K562 (cell line): ENCODE measurements around the gene GLT8D2. TPM values are rescaled to one million over a fixed set of nuclear protein-coding genes. Genes with fewer than 3 reads are reported as not detected.

ENCODE experiments used
- BDP1 ChIP-seq: IDR thresholded peaks from 3 replicates; pipeline ENCODE4 v1.6.1; 2011; ENCODE audit not compliant: insufficient read length, insufficient read depth
- ELF2 ChIP-seq: fragments of 250-450 bp; sonication (Bioruptor Pico); IDR thresholded peaks from 2 replicates; pipeline ENCODE4 v1.5.0; 2021; ENCODE audit warnings: mild to moderate bottlenecking
- FOXA1 ChIP-seq: fragments of 450-650 bp; IDR thresholded peaks from 2 replicates; pipeline ENCODE4 v1.6.1; 2016; ENCODE audit warnings: mild to moderate bottlenecking, borderline replicate concordance
- JUN ChIP-seq, 2 experiments: sonication (generic) in 1 of 2; formaldehyde crosslinking in 1 of 2; IDR thresholded peaks; 2 replicates each; pipeline versions ENCODE4 v1.6.1 to v1.8.0; 2012 to 2022; ENCODE audit warnings: borderline replicate concordance in 2 of 2, mild to moderate bottlenecking in 2 of 2, improper control_type of control experiment in 1 of 2, low read depth in 1 of 2, low read length in 1 of 2, missing genetic modification reagents in 1 of 2
- MITF ChIP-seq: IDR thresholded peaks from 2 replicates; pipeline ENCODE4 v1.6.1; 2014; ENCODE audit warnings: antibody characterized with exemption
- PHB2 ChIP-seq: fragments of 450-650 bp; IDR thresholded peaks from 2 replicates; pipeline ENCODE4 v1.6.1; 2017; ENCODE audit warnings: low read depth
- RBM17 ChIP-seq: fragments of 200-400 bp; formaldehyde crosslinking; IDR thresholded peaks from 2 replicates; pipeline ENCODE4 v1.6.1; 2017; ENCODE audit warnings: low read depth, mild to moderate bottlenecking, low read length, borderline replicate concordance
- SUPT5H ChIP-seq: fragments of 450-650 bp; IDR thresholded peaks from 2 replicates; pipeline ENCODE4 v1.6.1; 2016
- TARDBP ChIP-seq: fragments of 450-650 bp; IDR thresholded peaks from 2 replicates; pipeline ENCODE4 v1.6.1; 2016
- TFAP4 ChIP-seq: sonication (generic); formaldehyde crosslinking; IDR thresholded peaks from 2 replicates; pipeline ENCODE4 v1.8.0; 2022; ENCODE audit warnings: missing genetic modification reagents, mild to moderate bottlenecking, moderate library complexity, borderline replicate concordance
- TSC22D4 ChIP-seq: fragments of 450-650 bp; IDR thresholded peaks from 2 replicates; pipeline ENCODE4 v1.6.1; 2016; ENCODE audit warnings: missing genetic modification characterization, missing biosample characterization, control low read depth
- ZNF584 ChIP-seq: fragments of 200-800 bp; sonication (Bioruptor generic); IDR thresholded peaks from 2 replicates; pipeline ENCODE4 v1.6.1; 2016; ENCODE audit warnings: low read depth, mild to moderate bottlenecking, missing genetic modification characterization, missing compliant biosample characterization
- ZNF740 ChIP-seq, 3 experiments: fragments of 200-800 bp in 1 of 3; sonication (Bioruptor generic) in 1 of 3; sonication (generic) in 1 of 3; formaldehyde crosslinking in 1 of 3; IDR thresholded peaks; 2 replicates each; pipeline versions ENCODE4 v1.6.1 to v1.8.0; 2016 to 2022; ENCODE audit warnings: mild to moderate bottlenecking in 2 of 3, missing compliant biosample characterization in 2 of 3, missing genetic modification characterization in 2 of 3, missing genetic modification reagents in 1 of 3
- ZNF830 ChIP-seq: fragments of 250-450 bp; sonication (Bioruptor Pico); IDR thresholded peaks from 2 replicates; pipeline ENCODE4 v1.5.0; 2021; ENCODE audit warnings: mild to moderate bottlenecking
- polyA plus RNA-seq, 8 experiments: library from polyadenylated mRNA; depleted of rRNA in 4 of 8; stranded (reverse) in 5 of 8; unstranded in 3 of 8; fragments of >200 nt; fragmentation: Nextera tagmentation in 2 of 8; fragmentation: Illumina TruSeq in 1 of 8; extraction: Ambion mirVana in 2 of 8; extraction: Trizol in 1 of 8; gene quantifications; 2 replicates each; pipeline versions ENCODE4 v1.2.1 to v1.2.3, GENCODE V29; 2011 to 2014; ENCODE audit warnings: inconsistent platforms in 1 of 8, missing spikeins in 1 of 8
- total RNA-seq, 7 experiments: library from RNA; depleted of rRNA in 6 of 7; stranded (reverse); fragments of >200 nt in 6 of 7; fragmentation: Illumina TruSeq in 2 of 7; extraction: Trizol in 2 of 7; gene quantifications; 2 replicates each; pipeline versions ENCODE4 v1.2.1 to v1.2.3, GENCODE V29; 2011 to 2021; ENCODE audit warnings: low replicate concordance in 1 of 7
- TF ChIP-seq, protein P1 (sequence below): fragments of 250-450 bp; sonication (Bioruptor Pico); IDR thresholded peaks from 2 replicates; pipeline ENCODE4 v1.5.0; 2021; ENCODE audit warnings: mild to moderate bottlenecking, moderate library complexity
- TF ChIP-seq, protein P2 (sequence below), 3 experiments: fragments of 200-800 bp in 1 of 3; fragments of 250-450 bp in 1 of 3; fragments of 450-650 bp in 1 of 3; sonication (Bioruptor Pico) in 1 of 3; sonication (Bioruptor generic) in 1 of 3; formaldehyde crosslinking in 1 of 3; IDR thresholded peaks; 2 replicates each; pipeline versions ENCODE4 v1.6.1 to v1.8.0; 2016 to 2022; ENCODE audit warnings: mild to moderate bottlenecking in 2 of 3, missing genetic modification characterization in 2 of 3, missing compliant biosample characterization in 1 of 3, moderate library complexity in 1 of 3

Gene GLT8D2
- total and polyA plus RNA-seq, 9 of the 15 experiments (the other 6 are each of a cell fraction or from before 2014, with no cell fraction given): 0.18 to 0.27 (median 0.18) TPM; not detected in 6

DNA sequence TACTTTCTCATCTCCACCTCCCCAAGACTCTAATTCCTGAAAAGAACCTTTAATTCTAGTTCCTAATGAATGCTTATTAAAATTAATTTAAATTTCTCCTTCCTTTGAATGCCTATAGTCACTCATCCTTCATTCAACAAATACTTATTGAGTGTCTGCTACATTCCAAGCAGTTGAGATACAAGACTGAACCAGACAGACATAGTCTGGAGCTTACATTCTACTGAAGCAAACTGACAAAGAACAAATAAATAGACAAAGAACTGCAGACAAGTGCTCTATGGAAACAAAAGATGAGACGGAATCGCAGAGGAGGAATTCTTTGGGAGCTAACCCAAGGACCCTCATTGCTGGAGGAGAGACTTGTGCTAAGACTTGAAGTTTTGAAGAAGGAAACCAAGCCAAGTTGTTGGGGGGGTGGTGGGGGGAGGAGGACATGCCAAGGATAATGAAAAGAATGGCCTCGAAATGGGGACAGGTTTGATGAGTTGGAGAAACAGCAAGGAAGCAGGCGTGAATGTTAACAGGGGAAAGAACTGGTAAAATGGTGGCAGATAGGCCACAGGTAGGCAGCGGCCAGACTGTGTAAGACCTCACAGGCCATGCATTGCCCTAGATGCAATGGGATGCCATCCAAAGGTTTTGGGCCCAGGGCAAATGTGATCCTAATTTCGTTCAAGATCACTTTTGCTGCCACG, 94.0 kb downstream of the GLT8D2 start (continued):
- TF ChIP-seq ZNF830 (CRISPR knock-in tag) (no peak), ELF2 (CRISPR knock-in tag) (no peak), PHB2 (no peak), FOXA1 (no peak), ZNF740 (CRISPR knock-in tag; IDR thresholded peaks at IDR 0.05) (peak; percentile 80; the same call in 1 of the 2 replicates), ZNF740 (tag; IDR thresholded peaks at IDR 0.05) (peak in 1 of 2 experiments; percentile 71; a peak in 2 of 4 replicates), RBM17 (no peak), TSC22D4 (no peak), ZNF584 (no peak), MITF (no peak), BDP1 (no peak), TARDBP (no peak), SUPT5H (no peak), JUN (IDR thresholded peaks at IDR 0.05; ENCODE audit: borderline replicate concordance, low read depth, low read length) (no peak), JUN (CRISPR knock-in tag; IDR thresholded peaks at IDR 0.05; ENCODE audit: borderline replicate concordance) (no peak), TFAP4 (CRISPR knock-in tag) (no peak)
- TF ChIP-seq, protein P1, sequence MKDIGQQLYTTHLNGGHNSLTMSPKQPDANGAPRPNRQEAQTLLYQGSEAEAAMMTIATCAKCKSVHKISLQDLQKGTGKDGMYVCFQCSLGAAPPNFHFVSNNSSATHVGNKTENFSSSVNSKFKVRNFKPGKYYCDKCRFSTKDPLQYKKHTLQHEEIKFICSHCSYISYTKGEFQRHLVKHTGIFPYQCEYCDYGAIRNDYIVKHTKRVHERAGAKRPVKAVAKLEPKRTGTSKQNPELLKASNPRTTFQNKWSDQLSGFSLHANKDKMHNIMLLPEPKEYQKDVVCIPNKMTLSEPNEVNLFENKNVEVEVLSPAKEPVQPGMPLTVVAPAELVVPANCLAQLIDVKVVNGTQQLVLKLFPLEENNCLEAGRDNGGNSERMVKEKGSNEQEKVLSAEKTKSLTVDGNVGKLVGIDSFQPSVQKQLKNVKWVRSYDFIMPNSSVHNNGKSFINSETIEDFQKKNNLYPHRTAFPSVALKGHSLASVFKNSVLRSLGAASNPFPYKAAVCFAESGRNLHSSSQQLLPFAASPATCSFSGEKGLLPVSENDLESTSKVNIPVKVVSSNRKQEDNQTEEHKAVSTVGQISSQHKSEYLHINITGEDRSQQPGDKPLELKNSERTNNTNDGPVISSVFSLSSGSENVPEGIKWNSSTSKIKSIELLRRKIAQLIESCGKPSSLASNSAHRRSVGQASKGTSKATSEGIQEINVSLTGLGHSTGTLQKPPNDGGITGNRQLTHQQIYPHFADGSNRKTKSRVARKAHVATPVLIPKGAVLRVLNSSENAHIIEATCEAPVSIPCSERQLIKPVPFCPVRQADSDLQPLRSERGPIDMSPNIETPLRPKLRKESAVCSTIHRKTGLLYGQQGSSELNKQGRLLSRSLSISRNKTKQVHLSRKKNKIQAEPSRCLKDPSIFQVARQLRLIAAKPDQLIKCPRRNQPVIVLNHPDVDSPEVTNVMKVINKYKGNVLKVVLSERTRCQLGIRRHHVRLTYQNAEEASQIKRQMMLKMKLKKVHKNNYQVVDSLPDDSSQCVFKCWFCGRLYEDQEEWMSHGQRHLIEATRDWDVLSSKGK (CRISPR knock-in tag): no peak
- TF ChIP-seq, protein P2, sequence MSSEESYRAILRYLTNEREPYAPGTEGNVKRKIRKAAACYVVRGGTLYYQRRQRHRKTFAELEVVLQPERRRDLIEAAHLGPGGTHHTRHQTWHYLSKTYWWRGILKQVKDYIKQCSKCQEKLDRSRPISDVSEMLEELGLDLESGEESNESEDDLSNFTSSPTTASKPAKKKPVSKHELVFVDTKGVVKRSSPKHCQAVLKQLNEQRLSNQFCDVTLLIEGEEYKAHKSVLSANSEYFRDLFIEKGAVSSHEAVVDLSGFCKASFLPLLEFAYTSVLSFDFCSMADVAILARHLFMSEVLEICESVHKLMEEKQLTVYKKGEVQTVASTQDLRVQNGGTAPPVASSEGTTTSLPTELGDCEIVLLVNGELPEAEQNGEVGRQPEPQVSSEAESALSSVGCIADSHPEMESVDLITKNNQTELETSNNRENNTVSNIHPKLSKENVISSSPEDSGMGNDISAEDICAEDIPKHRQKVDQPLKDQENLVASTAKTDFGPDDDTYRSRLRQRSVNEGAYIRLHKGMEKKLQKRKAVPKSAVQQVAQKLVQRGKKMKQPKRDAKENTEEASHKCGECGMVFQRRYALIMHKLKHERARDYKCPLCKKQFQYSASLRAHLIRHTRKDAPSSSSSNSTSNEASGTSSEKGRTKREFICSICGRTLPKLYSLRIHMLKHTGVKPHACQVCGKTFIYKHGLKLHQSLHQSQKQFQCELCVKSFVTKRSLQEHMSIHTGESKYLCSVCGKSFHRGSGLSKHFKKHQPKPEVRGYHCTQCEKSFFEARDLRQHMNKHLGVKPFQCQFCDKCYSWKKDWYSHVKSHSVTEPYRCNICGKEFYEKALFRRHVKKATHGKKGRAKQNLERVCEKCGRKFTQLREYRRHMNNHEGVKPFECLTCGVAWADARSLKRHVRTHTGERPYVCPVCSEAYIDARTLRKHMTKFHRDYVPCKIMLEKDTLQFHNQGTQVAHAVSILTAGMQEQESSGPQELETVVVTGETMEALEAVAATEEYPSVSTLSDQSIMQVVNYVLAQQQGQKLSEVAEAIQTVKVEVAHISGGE (CRISPR knock-in tag; IDR thresholded peaks at IDR 0.05): no peak
